ENCODE results near the gene MAG.

MAG gene

GRCh38 chr19:35363001-35363590 is 71.1 kb downstream of the MAG start:
- no peak for DNase-seq (ENCODE audit: low spot score)
